K562 (cell line): ENCODE data around the gene CPED1. TPM values are rescaled to one million over a fixed set of nuclear protein-coding genes. Genes with fewer than 3 reads are reported as not detected.

Experiments
- BRF2 ChIP-seq: IDR thresholded peaks from 3 replicates; pipeline ENCODE4 v1.6.1; 2011; ENCODE audit warnings: borderline replicate concordance, mild to moderate bottlenecking; ENCODE audit not compliant: insufficient read length, insufficient read depth
- FOXK1 ChIP-seq: sonication (generic); formaldehyde crosslinking; IDR thresholded peaks from 2 replicates; pipeline ENCODE4 v1.8.0; 2022; ENCODE audit warnings: missing genetic modification reagents, mild to moderate bottlenecking, borderline replicate concordance
- GATAD2B ChIP-seq: fragments of 450-650 bp; IDR thresholded peaks from 2 replicates; pipeline ENCODE4 v1.6.1; 2017; ENCODE audit warnings: mild to moderate bottlenecking, borderline replicate concordance
- HNRNPK ChIP-seq: fragments of 200-400 bp; formaldehyde crosslinking; IDR thresholded peaks from one replicate; pipeline ENCODE4 v1.6.1; 2018; ENCODE audit warnings: mild to moderate bottlenecking, low read depth, low read length; ENCODE audit not compliant: poor library complexity, severe bottlenecking
- PRDM10 ChIP-seq: fragments of 450-650 bp; IDR thresholded peaks from 2 replicates; pipeline ENCODE4 v1.6.1; 2018; ENCODE audit not compliant: partially characterized antibody
- SAFB2 ChIP-seq: fragments of 200-400 bp; formaldehyde crosslinking; IDR thresholded peaks from 2 replicates; pipeline ENCODE4 v1.6.1; 2018; ENCODE audit warnings: borderline replicate concordance, low read length, low read depth, moderate library complexity; ENCODE audit not compliant: severe bottlenecking
- SP2 ChIP-seq: IDR thresholded peaks from 2 replicates; pipeline ENCODE4 v1.6.1; 2011; ENCODE audit warnings: mild to moderate bottlenecking, low read depth, low read length, moderate library complexity; ENCODE audit not compliant: poor library complexity, severe bottlenecking; ENCODE audit errors: extremely low read depth
- ZC3H4 ChIP-seq: sonication (generic); formaldehyde crosslinking; IDR thresholded peaks from 2 replicates; pipeline ENCODE4 v1.9.0; 2021; ENCODE audit warnings: missing genetic modification reagents, borderline replicate concordance
- ZFPM2 ChIP-seq: fragments of 250-450 bp; sonication (Bioruptor Pico); IDR thresholded peaks from 2 replicates; pipeline ENCODE4 v1.5.1; 2022; ENCODE audit warnings: mild to moderate bottlenecking
- ZNF318 ChIP-seq, 2 experiments: fragments of 450-650 bp; IDR thresholded peaks; 2 replicates each; pipeline ENCODE4 v1.6.1; 2016; ENCODE audit warnings: mild to moderate bottlenecking in 2 of 2, borderline replicate concordance in 1 of 2, low read depth in 1 of 2, moderate library complexity in 1 of 2
- ZNF561 ChIP-seq: fragments of 450-650 bp; formaldehyde crosslinking; conservative IDR thresholded peaks from 2 replicates; pipeline ENCODE4 v1.4.0; 2020; ENCODE audit warnings: mild to moderate bottlenecking, moderate library complexity
- ZNF76 ChIP-seq: fragments of 250-450 bp; sonication (Bioruptor Pico); IDR thresholded peaks from 2 replicates; pipeline ENCODE4 v1.4.0; 2020; ENCODE audit warnings: mild to moderate bottlenecking, moderate library complexity, borderline replicate concordance
- ZNF79 ChIP-seq: fragments of 250-450 bp; sonication (Bioruptor Pico); IDR thresholded peaks from 2 replicates; pipeline ENCODE4 v1.4.0; 2020; ENCODE audit warnings: low read depth, mild to moderate bottlenecking, moderate library complexity
- polyA plus RNA-seq, 8 experiments: library from polyadenylated mRNA; depleted of rRNA in 4 of 8; stranded (reverse) in 5 of 8; unstranded in 3 of 8; fragments of >200 nt; fragmentation: Nextera tagmentation in 2 of 8; fragmentation: Illumina TruSeq in 1 of 8; extraction: Ambion mirVana in 2 of 8; extraction: Trizol in 1 of 8; gene quantifications; 2 replicates each; pipeline versions ENCODE4 v1.2.1 to v1.2.3, GENCODE V29; 2011 to 2014; ENCODE audit warnings: inconsistent platforms in 1 of 8, missing spikeins in 1 of 8
- total RNA-seq, 7 experiments: library from RNA; depleted of rRNA in 6 of 7; stranded (reverse); fragments of >200 nt in 6 of 7; fragmentation: Illumina TruSeq in 2 of 7; extraction: Trizol in 2 of 7; gene quantifications; 2 replicates each; pipeline versions ENCODE4 v1.2.1 to v1.2.3, GENCODE V29; 2011 to 2021; ENCODE audit warnings: low replicate concordance in 1 of 7

CPED1 gene
- total and polyA plus RNA-seq, 9 of the 15 experiments (the other 6 are each of a cell fraction or from before 2014, with no cell fraction given): 195 to 393 (median 290) TPM

- TF ChIP-seq ZNF318 (IDR thresholded peaks at IDR 0.05; ENCODE audit: borderline replicate concordance in 1 of 2, low read depth in 1 of 2) (0 out of 4 replicates have a peak, but pooled peaks of 1 of the 2 experiments have one; percentile 95), PRDM10 (no peak), ZNF561 (CRISPR knock-in tag) (no peak), SAFB2 (no peak), BRF2 (no peak), GATAD2B (no peak), ZNF79 (CRISPR knock-in tag) (no peak), SP2 (no peak), HNRNPK (no peak), ZC3H4 (CRISPR knock-in tag) (no peak), ZFPM2 (CRISPR knock-in tag) (no peak), FOXK1 (CRISPR knock-in tag) (no peak), ZNF76 (CRISPR knock-in tag) (no peak)
Observed at GRCh38 chr7:121037957-121038716, 49.6 kb downstream of the CPED1 start (continued).
